A673 (cell line): Measurements from ENCODE around the gene JAKMIP1.

Experiments used
- EZH2 ChIP-seq: fragments of 200-600 bp; sonication (generic); IDR thresholded peaks from 2 replicates; pipeline ENCODE4 v1.6.1; 2017; ENCODE audit warnings: borderline replicate concordance, low read depth, mild to moderate bottlenecking, mixed read lengths, antibody characterized with exemption, low read length; ENCODE audit not compliant: poor library complexity, severe bottlenecking
- TF ChIP-seq, protein P1 (sequence below): fragments of 300-800, 200-600 bp; sonication (generic); conservative IDR thresholded peaks from 2 replicates; pipeline ENCODE4 v1.5.1; 2017; ENCODE audit warnings: low read depth, mild to moderate bottlenecking, antibody characterized with exemption, low read length, moderate library complexity, mixed read lengths

DNA sequence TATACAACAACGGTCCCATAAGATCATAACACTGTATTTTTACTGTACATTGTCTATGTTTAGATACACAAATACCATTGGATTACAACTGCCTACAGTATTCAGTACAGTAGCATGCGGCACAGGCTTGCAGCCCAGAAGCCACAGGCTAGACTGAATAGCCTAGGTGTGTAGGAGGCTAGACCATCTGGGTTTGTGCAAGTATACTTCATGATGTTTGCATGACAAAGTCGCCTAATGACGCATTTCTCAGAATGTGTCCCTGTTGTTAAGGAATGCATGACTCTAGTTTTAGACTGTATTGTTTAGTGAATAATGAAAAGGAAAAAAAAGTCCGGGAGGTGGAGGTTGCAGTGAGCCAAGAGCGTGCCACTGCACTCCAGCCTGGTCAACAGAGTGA is 125.6 kb downstream of the JAKMIP1 start:
- TF ChIP-seq, protein P1, sequence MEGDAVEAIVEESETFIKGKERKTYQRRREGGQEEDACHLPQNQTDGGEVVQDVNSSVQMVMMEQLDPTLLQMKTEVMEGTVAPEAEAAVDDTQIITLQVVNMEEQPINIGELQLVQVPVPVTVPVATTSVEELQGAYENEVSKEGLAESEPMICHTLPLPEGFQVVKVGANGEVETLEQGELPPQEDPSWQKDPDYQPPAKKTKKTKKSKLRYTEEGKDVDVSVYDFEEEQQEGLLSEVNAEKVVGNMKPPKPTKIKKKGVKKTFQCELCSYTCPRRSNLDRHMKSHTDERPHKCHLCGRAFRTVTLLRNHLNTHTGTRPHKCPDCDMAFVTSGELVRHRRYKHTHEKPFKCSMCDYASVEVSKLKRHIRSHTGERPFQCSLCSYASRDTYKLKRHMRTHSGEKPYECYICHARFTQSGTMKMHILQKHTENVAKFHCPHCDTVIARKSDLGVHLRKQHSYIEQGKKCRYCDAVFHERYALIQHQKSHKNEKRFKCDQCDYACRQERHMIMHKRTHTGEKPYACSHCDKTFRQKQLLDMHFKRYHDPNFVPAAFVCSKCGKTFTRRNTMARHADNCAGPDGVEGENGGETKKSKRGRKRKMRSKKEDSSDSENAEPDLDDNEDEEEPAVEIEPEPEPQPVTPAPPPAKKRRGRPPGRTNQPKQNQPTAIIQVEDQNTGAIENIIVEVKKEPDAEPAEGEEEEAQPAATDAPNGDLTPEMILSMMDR = no peak
- no peak for TF ChIP-seq EZH2
